ELF-1 (cell line): ENCODE data around the gene USP10.

Source experiments
- DNase-seq: peaks from one replicate; pipeline ENCODE4 v3.0.0-alpha.2; 2016; ENCODE audit warnings: low read depth, low spot score

The USP10 gene

DNA sequence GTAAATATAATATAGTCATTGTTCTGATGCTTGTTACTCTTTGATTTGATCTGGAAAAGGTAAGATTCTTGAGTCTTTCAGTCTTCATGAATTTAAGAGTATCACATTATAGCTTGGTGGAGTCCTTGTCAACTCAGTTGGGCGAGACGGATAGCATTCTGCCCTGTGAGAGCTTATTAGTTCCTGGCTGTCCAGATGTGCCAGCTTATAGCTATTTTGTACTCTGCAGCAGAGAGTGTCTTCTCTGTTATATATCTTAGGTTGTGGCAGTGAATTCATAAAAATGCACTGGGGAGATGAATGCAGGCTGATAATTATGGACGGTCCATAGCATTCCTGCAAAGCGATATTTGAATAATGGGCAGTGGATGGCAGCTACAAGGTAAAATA, 69.0 kb downstream of the USP10 start:
- no peak for DNase-seq

DNA sequence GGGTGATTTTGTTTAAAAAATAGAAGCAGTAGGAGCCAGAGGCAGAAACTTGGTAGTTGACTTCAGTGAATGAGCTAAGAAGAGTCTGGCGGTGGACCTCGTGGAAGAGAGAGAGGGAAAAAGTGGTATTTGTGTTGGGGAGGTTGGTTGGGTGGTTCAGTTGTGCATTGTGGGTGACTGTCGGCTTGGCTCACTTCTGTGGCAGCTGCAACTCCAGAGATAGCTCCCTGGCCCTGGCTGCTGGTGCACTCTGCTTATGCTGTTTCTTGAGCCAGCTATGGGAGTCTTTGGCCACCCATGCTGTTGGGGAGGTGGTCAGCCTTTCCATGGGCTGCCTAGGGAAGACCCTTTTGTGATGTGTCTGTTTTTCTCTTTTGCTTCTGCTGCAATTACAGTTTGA, 69.6 kb downstream of the USP10 start:
- no peak for DNase-seq

- no peak for DNase-seq
Observed at GRCh38 chr16:84773312-84773711, 73.5 kb downstream of the USP10 start.

DNA sequence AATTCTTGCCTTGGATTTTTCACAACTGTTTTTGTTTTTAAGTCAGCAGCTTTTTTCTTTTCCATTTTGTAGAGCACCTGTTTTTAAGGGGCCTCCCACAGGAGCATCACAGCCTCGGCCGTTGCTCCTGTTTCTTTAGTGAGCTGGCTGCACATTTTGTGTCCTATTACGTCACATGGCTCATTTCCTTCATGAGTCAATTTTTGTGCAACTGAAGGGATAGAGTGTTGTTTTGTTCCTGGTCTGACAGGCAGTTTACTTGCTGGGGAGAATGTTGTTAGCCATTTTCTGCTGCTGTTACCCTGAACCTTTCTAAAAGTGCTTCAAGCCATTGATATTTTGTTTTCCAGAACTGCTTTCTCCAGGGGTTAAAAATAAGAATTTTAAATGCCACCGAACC, 75.0 kb downstream of the USP10 start:
- DNase-seq = no peak

- no peak for DNase-seq
Observed at GRCh38 chr16:84775262-84775810, 75.5 kb downstream of the USP10 start.

GRCh38 chr16:84777435-84777834, 77.6 kb downstream of the USP10 start:
- DNase-seq = no peak

DNA sequence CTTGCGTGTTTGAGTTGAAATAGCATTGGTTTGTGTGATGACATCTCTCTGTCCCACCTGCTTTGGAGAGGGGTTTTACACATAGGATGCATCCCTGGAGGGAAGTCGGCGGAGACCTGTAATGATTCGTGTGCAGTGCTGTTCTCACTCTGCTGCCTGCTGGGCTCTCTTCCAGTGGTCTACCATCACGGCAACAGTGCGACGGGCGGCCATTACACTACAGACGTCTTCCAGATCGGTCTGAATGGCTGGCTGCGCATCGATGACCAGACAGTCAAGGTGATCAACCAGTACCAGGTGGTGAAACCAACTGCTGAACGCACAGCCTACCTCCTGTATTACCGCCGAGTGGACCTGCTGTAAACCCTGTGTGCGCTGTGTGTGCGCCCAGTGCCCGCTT, 78.9 kb downstream of the USP10 start:
- no peak for DNase-seq

DNA sequence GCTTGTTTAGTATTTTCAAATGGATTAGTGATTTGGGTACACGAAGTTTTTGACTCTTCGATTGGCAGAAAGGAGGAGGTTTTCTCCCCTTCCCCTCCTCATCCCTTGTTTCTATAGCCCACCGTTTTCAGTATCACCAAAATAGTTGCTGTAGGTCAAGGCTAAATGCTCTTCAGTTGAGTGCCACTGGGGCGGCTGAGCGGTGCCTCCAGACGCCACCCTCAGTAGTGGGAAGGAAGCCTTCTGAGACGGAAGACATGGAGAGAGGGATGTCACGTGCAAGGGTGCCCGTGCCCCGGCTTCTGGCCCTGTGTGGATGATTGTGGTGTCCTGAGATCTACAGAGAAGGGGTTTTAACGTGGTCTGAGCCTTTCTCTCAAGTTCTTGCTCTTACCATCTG, 80.3 kb downstream of the USP10 start:
- no peak for DNase-seq

- peak; percentile 14 for DNase-seq
Observed at GRCh38 chr16:84780544-84781376, 81.0 kb downstream of the USP10 start.

DNA sequence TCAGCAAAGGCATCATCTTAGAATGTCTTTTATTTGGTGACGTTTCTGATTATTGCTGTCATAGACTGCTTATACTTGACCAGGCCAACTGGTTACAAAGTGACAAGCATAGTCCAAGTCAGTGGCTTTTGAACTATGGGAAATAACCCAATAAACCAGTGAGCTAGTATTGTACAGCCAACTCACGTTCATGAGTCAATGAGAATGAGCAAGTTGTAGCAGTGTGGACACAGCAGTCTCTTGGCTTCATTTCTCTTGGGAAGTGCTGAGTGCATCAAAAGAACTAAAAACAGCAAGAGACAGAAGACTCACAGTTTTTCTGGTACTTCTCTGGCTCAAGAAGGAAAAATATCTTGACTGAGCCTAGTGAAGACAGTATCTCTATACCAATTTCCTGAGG, 83.0 kb downstream of the USP10 start:
- DNase-seq = no peak

DNA sequence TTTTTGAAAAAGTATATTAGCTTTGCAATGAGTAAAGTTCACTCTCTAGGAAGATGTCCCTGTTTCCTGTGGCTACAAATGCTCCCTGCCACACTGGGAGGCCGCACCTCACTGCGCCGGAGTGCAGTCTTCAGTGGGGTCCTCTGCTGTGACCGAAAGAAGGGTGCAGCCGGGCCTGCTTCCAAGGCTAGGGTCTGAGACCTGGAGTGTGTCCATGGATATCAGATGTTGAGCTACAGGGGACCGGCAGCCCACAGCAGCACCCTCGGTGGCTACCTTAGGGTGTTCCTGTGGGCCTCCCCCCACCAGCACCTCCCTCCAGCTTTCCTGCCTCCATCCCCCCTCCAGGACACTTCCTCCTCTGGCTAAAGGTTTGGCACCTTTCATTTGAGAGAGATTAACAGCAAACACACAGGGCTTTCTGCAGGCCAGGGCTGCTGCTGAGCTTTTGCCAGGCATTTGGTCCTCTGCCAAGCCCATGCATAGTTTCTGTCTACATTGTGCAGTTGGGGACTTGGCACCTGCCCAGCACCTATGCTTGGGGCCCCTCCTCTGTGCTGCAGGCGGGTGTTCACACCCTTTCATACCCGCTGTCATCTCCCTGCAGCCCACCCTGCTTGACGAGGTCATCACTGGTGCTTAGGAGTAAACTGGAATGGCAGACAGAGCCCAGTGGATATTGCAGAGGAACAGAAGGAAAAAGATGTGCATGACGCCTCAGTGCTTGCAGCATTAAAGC, 86.2 kb downstream of the USP10 start:
- no peak for DNase-seq

DNA sequence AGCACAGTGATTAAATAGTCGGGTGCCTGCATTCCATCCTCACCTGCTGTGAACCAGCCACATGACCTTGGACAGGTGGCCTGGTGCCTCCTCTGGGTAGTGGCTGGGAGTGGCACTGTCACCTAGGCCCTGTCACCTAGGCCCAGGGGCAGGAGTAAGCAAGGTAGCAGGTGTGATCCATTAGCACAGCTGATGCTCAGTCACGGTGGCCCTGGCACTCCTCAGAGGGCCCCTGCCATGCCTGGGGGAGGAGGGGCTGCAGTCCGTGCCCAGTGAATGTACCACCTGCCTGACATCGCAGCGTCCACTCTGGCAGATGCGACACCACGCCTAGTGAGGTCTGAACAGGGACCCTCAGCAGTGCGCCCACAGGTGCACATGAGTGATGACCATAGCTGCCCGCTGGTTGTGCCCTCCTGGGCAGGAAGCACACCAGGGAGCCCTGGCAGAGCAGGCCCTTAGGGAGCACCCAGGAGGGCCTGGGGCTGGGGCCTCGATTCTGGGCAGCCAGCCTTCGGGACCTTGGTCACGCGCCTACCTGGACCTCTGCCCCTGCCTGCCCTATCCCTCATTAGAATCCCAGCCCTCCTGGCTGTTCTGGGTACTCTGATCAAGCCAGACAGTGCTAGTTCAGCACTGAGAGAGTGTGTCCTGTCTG, 86.9 kb downstream of the USP10 start:
- DNase-seq = no peak

GRCh38 chr16:84787263-84787622, 87.4 kb downstream of the USP10 start:
- DNase-seq = no peak

GRCh38 chr16:84788920-84789391, 89.2 kb downstream of the USP10 start:
- no peak for DNase-seq

DNA sequence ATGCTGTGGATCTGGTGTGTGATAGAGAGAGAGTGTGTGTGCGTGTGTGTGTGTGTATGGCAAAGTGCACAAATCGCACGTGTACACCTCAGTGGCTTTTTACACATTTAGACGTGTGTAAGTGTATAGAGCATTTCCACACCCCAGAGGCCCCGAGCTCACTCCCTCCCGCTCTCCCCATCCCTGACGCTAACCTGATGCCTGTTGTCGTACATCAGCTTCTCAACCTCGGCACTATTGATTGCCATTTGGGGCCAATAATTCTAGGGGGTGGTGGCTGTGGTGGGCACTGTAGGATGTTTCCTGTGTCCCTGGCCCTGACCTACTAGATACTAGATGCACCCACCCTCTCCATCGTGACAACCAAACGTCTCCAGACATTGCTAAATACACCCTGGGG, 89.6 kb downstream of the USP10 start:
- DNase-seq = no peak

- no peak for DNase-seq
Observed at GRCh38 chr16:84790301-84790700, 90.5 kb downstream of the USP10 start.

- DNase-seq = no peak
Observed at GRCh38 chr16:84791088-84791487, 91.3 kb downstream of the USP10 start.

GRCh38 chr16:84791501-84791900, 91.7 kb downstream of the USP10 start:
- DNase-seq = no peak

GRCh38 chr16:84794186-84794585, 94.4 kb downstream of the USP10 start:
- no peak for DNase-seq

- DNase-seq = no peak
Observed at GRCh38 chr16:84794626-84795025, 94.8 kb downstream of the USP10 start.

- DNase-seq = peak; percentile 18
Observed at GRCh38 chr16:84795329-84796053, 95.7 kb downstream of the USP10 start.
